H1 (cell line): ENCODE results near the gene OXER1. TPM values are rescaled to one million over a fixed set of nuclear protein-coding genes. Genes with fewer than 3 reads are reported as not detected.

Experiments
- CHD1 ChIP-seq: IDR thresholded peaks from 2 replicates; pipeline ENCODE4 v1.6.1; 2012; ENCODE audit warnings: low read depth, low read length, improper control_type of control experiment
- polyA plus RNA-seq, 7 experiments: library from polyadenylated mRNA; depleted of rRNA in 3 of 7; stranded (reverse) in 5 of 7; unstranded in 2 of 7; fragments of >200 nt in 5 of 7; fragments of 200-250 nt in 2 of 7; gene quantifications; 1 replicate in 5 of 7; 2 replicates in 1 of 7; 4 replicates in 1 of 7; pipeline versions ENCODE4 v1.2.1 to v1.2.3, GENCODE V29; 2011 to 2013; ENCODE audit warnings: missing spikeins in 2 of 7, mixed read lengths in 2 of 7
- total RNA-seq: library from RNA; stranded (reverse); fragmentation: NEBNext Ultra II Directional; extraction: Animal tissue kit (Norgen Biotek cat#: 25700); gene quantifications from 2 replicates; pipeline ENCODE4 v1.2.1, GENCODE V29; 2021

The OXER1 gene
- total and polyA plus RNA-seq, 2 of the 8 experiments (the other 6 are each of a cell fraction or from before 2014, with no cell fraction given) = 1.2 to 2.9 TPM

GRCh38 chr2:42775810-42776209 is 11.9 kb upstream of the OXER1 start (continued):
- no peak for TF ChIP-seq CHD1
- TF ChIP-seq, all 59 proteins: peak for 0
